Measurements from ENCODE around the gene CCDC39. TPM values are rescaled to one million over a fixed set of nuclear protein-coding genes. Genes with fewer than 3 reads are reported as not detected.

The CCDC39 gene
- 0.09 TPM for polyA plus RNA-seq (2012; ENCODE audit: low read depth, missing spikeins)

DNA sequence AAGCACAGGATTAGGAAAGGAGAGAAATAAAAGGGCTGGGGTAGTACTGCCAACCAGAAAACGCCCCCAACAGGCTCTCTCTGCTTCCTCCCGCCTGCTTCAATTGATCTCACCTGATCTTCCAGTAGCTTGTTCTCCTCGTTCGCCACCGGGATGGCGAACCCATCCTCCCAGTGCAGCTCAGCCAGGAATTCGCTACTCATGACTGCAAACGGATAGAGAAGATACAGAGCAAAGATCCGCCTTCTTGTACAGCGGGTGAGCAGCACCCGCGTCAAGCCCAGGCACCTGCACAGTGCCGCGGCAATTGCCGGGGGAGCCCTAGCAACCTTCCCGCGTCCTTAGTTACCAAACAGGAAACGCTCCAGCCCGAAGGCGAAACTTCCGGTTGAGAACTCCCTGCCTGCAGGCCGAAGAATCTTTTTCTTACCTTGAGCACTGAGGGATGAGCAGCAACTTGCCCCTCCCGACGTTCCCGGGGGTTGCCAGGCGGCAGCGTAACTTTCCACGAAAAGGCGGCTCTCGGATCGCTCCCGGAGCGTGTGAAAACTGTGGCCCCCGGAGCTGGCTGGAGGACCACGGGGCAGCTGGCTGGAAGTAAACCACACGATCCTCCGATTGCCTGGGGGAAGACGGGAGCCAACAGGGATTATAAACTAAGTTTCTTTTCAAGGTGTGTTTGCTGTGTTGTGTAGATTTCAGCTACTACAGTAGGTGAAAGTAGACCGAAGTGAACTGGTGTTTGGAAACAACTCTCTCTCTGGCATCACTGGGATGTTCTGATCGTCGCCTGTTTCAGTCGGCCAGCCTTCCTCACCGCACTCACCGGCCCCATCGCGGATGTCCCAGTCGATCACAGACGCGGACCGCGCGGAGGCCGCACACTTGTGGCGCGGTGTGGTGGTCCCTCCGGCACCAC lies at the start of gene CCDC39:
Gene CCDC39 (minus strand): TSS at position 312 of the 919 bp plus-strand sequence. CDS start 109 bp downstream, at position 203.
- DNase-seq (ENCODE audit: insufficient read length, low spot score) (peak; percentile 54), FAIRE-seq (peak; percentile 96)
- no peak; the same call in 1 of the 2 replicates for TF ChIP-seq POLR2A (IDR thresholded peaks at IDR 0.05; ENCODE audit: low read depth, low read length)
- no peak for TF ChIP-seq SPI1 (IDR thresholded peaks at IDR 0.05; ENCODE audit: low read depth, low read length)
- TF ChIP-seq TAF1 (IDR thresholded peaks at IDR 0.05; ENCODE audit: low read depth, low read length): no peak
- no peak for TF ChIP-seq POU2F2 (IDR thresholded peaks at IDR 0.05; ENCODE audit: low read depth, low read length)
- TF ChIP-seq PAX5 (IDR thresholded peaks at IDR 0.05; ENCODE audit: insufficient read depth, low read length, severe bottlenecking): no peak
- no peak for TF ChIP-seq POLR2AphosphoS5 (IDR thresholded peaks at IDR 0.05; ENCODE audit: low read depth, low read length)

- TF ChIP-seq POLR2AphosphoS5 (IDR thresholded peaks at IDR 0.05; ENCODE audit: low read depth, low read length): no peak
- no peak for TF ChIP-seq TAF1 (IDR thresholded peaks at IDR 0.05; ENCODE audit: low read depth, low read length)
- no peak for TF ChIP-seq PAX5 (IDR thresholded peaks at IDR 0.05; ENCODE audit: insufficient read depth, low read length, severe bottlenecking)
- TF ChIP-seq POU2F2 (IDR thresholded peaks at IDR 0.05; ENCODE audit: low read depth, low read length): no peak
- no peak for TF ChIP-seq POLR2A (IDR thresholded peaks at IDR 0.05; ENCODE audit: low read depth, low read length)
- TF ChIP-seq SPI1 (IDR thresholded peaks at IDR 0.05; ENCODE audit: low read depth, low read length): no peak
- DNase-seq (ENCODE audit: insufficient read length, low spot score) (no peak), FAIRE-seq (no peak)
These were observed 40.7 kb upstream of the CCDC39 start for GRCh38 chr3:180720012-180720411.

DNA sequence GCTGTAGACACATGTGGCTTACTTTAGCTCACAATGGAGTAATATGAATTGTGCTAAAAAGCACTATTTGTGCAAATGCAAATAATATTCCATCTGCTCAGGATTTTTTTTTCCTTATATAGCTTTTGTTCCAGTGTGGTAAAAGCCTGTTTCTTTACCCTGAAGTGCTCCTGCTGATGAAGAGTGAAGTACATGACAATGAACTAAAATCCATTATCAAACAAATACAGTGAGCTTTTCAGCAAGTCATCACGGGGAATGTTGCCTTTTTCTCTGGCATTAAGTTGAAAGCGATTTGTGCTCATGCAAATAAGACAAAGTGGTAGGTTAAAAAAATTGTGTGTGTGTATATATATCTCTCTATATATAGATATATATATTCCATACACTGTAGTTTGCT lies 28.6 kb upstream of the CCDC39 start:
- FAIRE-seq: no peak
- no peak for TF ChIP-seq POLR2A (IDR thresholded peaks at IDR 0.05; ENCODE audit: low read depth, low read length)
- no peak for TF ChIP-seq SPI1 (IDR thresholded peaks at IDR 0.05; ENCODE audit: low read depth, low read length)
- TF ChIP-seq PAX5 (IDR thresholded peaks at IDR 0.05; ENCODE audit: insufficient read depth, low read length, severe bottlenecking): no peak
- no peak for TF ChIP-seq POU2F2 (IDR thresholded peaks at IDR 0.05; ENCODE audit: low read depth, low read length)
- no peak for TF ChIP-seq POLR2AphosphoS5 (IDR thresholded peaks at IDR 0.05; ENCODE audit: low read depth, low read length)
- TF ChIP-seq TAF1 (IDR thresholded peaks at IDR 0.05; ENCODE audit: low read depth, low read length): no peak
- no peak for DNase-seq (ENCODE audit: insufficient read length, low spot score)

DNA sequence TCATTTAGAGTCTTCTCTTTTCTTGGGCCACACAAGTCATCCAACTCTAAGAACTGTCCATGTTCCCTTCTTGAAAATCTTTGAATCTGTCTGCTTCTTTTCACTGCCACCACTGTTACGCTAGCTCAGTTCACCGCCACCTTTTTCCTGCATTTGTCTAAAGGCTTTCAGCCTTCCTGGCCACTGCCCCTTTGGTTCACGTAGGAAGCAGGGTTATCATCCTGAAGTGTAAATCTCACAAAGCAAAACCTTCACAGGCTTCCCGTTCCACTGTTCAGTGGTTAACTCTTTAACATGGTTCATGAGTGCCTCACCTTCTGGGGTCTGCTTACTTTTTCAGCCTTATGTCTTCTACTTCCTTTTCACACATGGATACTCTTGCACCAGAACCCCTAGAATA lies 26.3 kb upstream of the CCDC39 start:
- DNase-seq (ENCODE audit: insufficient read length, low spot score) (no peak), FAIRE-seq (no peak)
- TF ChIP-seq POLR2AphosphoS5 (IDR thresholded peaks at IDR 0.05; ENCODE audit: low read depth, low read length) (no peak), POU2F2 (IDR thresholded peaks at IDR 0.05; ENCODE audit: low read depth, low read length) (no peak), POLR2A (IDR thresholded peaks at IDR 0.05; ENCODE audit: low read depth, low read length) (no peak), SPI1 (IDR thresholded peaks at IDR 0.05; ENCODE audit: low read depth, low read length) (no peak), TAF1 (IDR thresholded peaks at IDR 0.05; ENCODE audit: low read depth, low read length) (no peak), PAX5 (IDR thresholded peaks at IDR 0.05; ENCODE audit: insufficient read depth, low read length, severe bottlenecking) (no peak)

GRCh38 chr3:180704532-180704931 lies 25.2 kb upstream of the CCDC39 start:
- TF ChIP-seq PAX5 (IDR thresholded peaks at IDR 0.05; ENCODE audit: insufficient read depth, low read length, severe bottlenecking): no peak
- FAIRE-seq: no peak
- no peak for DNase-seq (ENCODE audit: insufficient read length, low spot score)

GRCh38 chr3:180700941-180701340 lies 21.7 kb upstream of the CCDC39 start:
- FAIRE-seq: no peak
- TF ChIP-seq POLR2AphosphoS5 (IDR thresholded peaks at IDR 0.05; ENCODE audit: low read depth, low read length): no peak
- no peak for DNase-seq (ENCODE audit: insufficient read length, low spot score)

GRCh38 chr3:180698760-180699270 lies 19.5 kb upstream of the CCDC39 start:
- FAIRE-seq: no peak
- DNase-seq (ENCODE audit: insufficient read length, low spot score): no peak
- TF ChIP-seq PAX5 (IDR thresholded peaks at IDR 0.05; ENCODE audit: insufficient read depth, low read length, severe bottlenecking): no peak
- TF ChIP-seq POLR2AphosphoS5 (IDR thresholded peaks at IDR 0.05; ENCODE audit: low read depth, low read length): no peak
- TF ChIP-seq POU2F2 (IDR thresholded peaks at IDR 0.05; ENCODE audit: low read depth, low read length): no peak
- TF ChIP-seq SPI1 (IDR thresholded peaks at IDR 0.05; ENCODE audit: low read depth, low read length): no peak
- no peak for TF ChIP-seq TAF1 (IDR thresholded peaks at IDR 0.05; ENCODE audit: low read depth, low read length)
- TF ChIP-seq POLR2A (IDR thresholded peaks at IDR 0.05; ENCODE audit: low read depth, low read length): no peak

GRCh38 chr3:180694321-180694720 lies 15.0 kb upstream of the CCDC39 start:
- FAIRE-seq (no peak), DNase-seq (ENCODE audit: insufficient read length, low spot score) (no peak)
- TF ChIP-seq SPI1 (IDR thresholded peaks at IDR 0.05; ENCODE audit: low read depth, low read length) (no peak), POLR2AphosphoS5 (IDR thresholded peaks at IDR 0.05; ENCODE audit: low read depth, low read length) (no peak), PAX5 (IDR thresholded peaks at IDR 0.05; ENCODE audit: insufficient read depth, low read length, severe bottlenecking) (no peak), TAF1 (IDR thresholded peaks at IDR 0.05; ENCODE audit: low read depth, low read length) (no peak), POU2F2 (IDR thresholded peaks at IDR 0.05; ENCODE audit: low read depth, low read length) (no peak), POLR2A (IDR thresholded peaks at IDR 0.05; ENCODE audit: low read depth, low read length) (no peak)

GRCh38 chr3:180693656-180694055 lies 14.4 kb upstream of the CCDC39 start:
- DNase-seq (ENCODE audit: insufficient read length, low spot score): no peak
- no peak for TF ChIP-seq PAX5 (IDR thresholded peaks at IDR 0.05; ENCODE audit: insufficient read depth, low read length, severe bottlenecking)
- no peak for TF ChIP-seq TAF1 (IDR thresholded peaks at IDR 0.05; ENCODE audit: low read depth, low read length)
- TF ChIP-seq POLR2AphosphoS5 (IDR thresholded peaks at IDR 0.05; ENCODE audit: low read depth, low read length): no peak
- TF ChIP-seq POU2F2 (IDR thresholded peaks at IDR 0.05; ENCODE audit: low read depth, low read length): no peak
- TF ChIP-seq SPI1 (IDR thresholded peaks at IDR 0.05; ENCODE audit: low read depth, low read length): no peak
- no peak for TF ChIP-seq POLR2A (IDR thresholded peaks at IDR 0.05; ENCODE audit: low read depth, low read length)
- no peak for FAIRE-seq

- DNase-seq (ENCODE audit: insufficient read length, low spot score) (no peak), FAIRE-seq (no peak)
- no peak for TF ChIP-seq SPI1 (IDR thresholded peaks at IDR 0.05; ENCODE audit: low read depth, low read length)
- TF ChIP-seq POU2F2 (IDR thresholded peaks at IDR 0.05; ENCODE audit: low read depth, low read length): no peak
- no peak for TF ChIP-seq POLR2A (IDR thresholded peaks at IDR 0.05; ENCODE audit: low read depth, low read length)
- TF ChIP-seq POLR2AphosphoS5 (IDR thresholded peaks at IDR 0.05; ENCODE audit: low read depth, low read length): no peak
- no peak for TF ChIP-seq TAF1 (IDR thresholded peaks at IDR 0.05; ENCODE audit: low read depth, low read length)
- TF ChIP-seq PAX5 (IDR thresholded peaks at IDR 0.05; ENCODE audit: insufficient read depth, low read length, severe bottlenecking): no peak
These were observed 10.8 kb upstream of the CCDC39 start for GRCh38 chr3:180690061-180690460.
